Measurements from ENCODE around the gene MT3.

GRCh38 chr16:56628486-56629350, 39.4 kb downstream of the MT3 start:
- TF ChIP-seq CTCF (IDR thresholded peaks at IDR 0.05) (no peak), POLR2A (IDR thresholded peaks at IDR 0.05) (no peak)

Data from lower leg skin (tissue), 3 donors.